EL (cell line): Measurements from ENCODE around the gene CYBA.

ENCODE experiments used
- DNase-seq: peaks from one replicate; pipeline ENCODE4 v3.0.0-alpha.2; 2016

CYBA gene

GRCh38 chr16:88642881-88643643, 7.8 kb downstream of the CYBA start:
- no peak for DNase-seq

- no peak for DNase-seq
Measured at GRCh38 chr16:88640498-88641247, 10.2 kb downstream of the CYBA start.

- DNase-seq, result no peak
Measured at GRCh38 chr16:88640039-88640495, 10.8 kb downstream of the CYBA start.

- no peak for DNase-seq
Measured at GRCh38 chr16:88639231-88640038, 11.4 kb downstream of the CYBA start.

- no peak for DNase-seq
Measured at GRCh38 chr16:88638323-88639230, 12.3 kb downstream of the CYBA start, which contains the start of gene IL17C. IL17C (plus strand) TSS chr16:88638572; CDS start chr16:88638642, 70 bp downstream.

GRCh38 chr16:88636488-88637265, 14.2 kb downstream of the CYBA start:
- DNase-seq, result peak; percentile 23

GRCh38 chr16:88635671-88636319, 15.1 kb downstream of the CYBA start:
- no peak for DNase-seq

- DNase-seq, result peak; percentile 31
Measured at GRCh38 chr16:88634994-88635670, 15.7 kb downstream of the CYBA start.

- DNase-seq, result peak; percentile 70
Measured at GRCh38 chr16:88634141-88634993, 16.5 kb downstream of the CYBA start.

- peak; percentile 27 for DNase-seq
Measured at GRCh38 chr16:88633684-88634140, 17.1 kb downstream of the CYBA start.

GRCh38 chr16:88632587-88632930, 18.3 kb downstream of the CYBA start:
- DNase-seq, result no peak

GRCh38 chr16:88631920-88632586, 18.8 kb downstream of the CYBA start:
- DNase-seq, result no peak

GRCh38 chr16:88631384-88631783, 19.5 kb downstream of the CYBA start:
- no peak for DNase-seq

- no peak for DNase-seq
Measured at GRCh38 chr16:88630941-88631340, 19.9 kb downstream of the CYBA start.

GRCh38 chr16:88630433-88630832, 20.4 kb downstream of the CYBA start:
- DNase-seq, result no peak

- DNase-seq, result no peak
Measured at GRCh38 chr16:88629835-88630234, 21.0 kb downstream of the CYBA start.

- no peak for DNase-seq
Measured at GRCh38 chr16:88628512-88628974, 22.3 kb downstream of the CYBA start.
